Measurements from ENCODE around the gene CTCFL. TPM values are rescaled to one million over a fixed set of nuclear protein-coding genes. Genes with fewer than 3 reads are reported as not detected.

Gene CTCFL
- total RNA-seq, 1 donor from 2014 or later, result 0.27 TPM

DNA sequence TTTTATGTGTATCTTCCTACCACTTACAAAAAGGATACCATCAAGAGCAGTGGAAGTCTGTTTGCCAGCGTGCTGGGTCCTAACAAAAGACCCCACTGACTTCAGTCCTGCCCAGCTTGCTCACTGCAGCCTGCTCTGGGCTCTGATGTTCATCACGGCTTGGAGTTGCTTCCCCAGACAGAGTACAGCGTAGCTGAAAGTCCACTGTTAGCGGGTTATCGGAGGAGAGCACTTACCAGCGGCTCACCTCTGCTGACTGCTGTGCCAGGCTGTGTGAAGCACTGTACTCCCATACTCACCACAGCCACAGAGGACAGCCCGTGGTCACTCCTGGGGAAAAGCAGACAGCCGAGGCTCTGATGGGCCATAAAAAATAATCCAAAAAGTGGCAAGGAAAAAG, 40.2 kb downstream of the CTCFL start:
- no peaks in the 10 kb centered on the region for H3K27me3 Mint-ChIP-seq (ENCODE audit: low read depth)
- DNase-seq (ENCODE audit: low spot score in 2 of 2, unreplicated experiment in 2 of 2), result no peak
- peaks cover 13% of the 10 kb centered on the region for H3K9me3 Mint-ChIP-seq

DNA sequence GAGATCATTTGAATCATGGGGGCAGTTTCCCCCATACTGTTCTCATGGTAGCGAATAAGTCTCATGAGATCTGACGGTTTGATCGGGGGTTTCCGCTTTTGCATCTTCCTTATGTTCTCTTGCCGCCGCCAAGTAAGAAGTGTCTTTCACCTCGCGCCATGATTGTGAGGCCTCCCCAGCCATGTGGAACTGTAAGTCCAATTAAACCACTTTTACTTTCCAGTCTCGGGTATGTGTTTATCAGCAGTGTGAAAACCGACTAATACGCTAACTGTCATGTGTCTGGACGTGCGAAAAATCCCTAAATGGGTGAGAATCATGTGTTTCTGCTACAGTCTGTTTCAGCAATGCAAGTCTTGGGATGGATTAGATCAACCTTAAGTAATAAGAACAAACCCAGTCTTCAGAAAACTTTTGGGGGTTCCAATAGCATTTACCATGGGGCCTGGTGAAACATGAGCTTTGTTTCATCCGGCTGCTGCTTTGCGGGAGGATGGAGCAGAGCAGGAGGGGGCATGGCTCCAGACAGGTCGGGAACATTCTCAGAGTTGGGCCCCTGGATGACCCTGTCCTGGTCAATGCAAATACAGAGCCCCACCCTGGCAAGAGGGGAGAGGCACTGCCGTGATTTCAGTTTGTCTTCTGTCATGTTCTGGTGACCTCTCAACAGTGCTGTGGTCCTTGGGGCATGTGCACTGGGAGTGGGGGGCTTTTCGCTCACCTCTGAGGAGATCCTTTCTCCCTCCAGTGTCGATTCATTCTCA, 41.5 kb downstream of the CTCFL start:
- TF ChIP-seq, protein P1, sequence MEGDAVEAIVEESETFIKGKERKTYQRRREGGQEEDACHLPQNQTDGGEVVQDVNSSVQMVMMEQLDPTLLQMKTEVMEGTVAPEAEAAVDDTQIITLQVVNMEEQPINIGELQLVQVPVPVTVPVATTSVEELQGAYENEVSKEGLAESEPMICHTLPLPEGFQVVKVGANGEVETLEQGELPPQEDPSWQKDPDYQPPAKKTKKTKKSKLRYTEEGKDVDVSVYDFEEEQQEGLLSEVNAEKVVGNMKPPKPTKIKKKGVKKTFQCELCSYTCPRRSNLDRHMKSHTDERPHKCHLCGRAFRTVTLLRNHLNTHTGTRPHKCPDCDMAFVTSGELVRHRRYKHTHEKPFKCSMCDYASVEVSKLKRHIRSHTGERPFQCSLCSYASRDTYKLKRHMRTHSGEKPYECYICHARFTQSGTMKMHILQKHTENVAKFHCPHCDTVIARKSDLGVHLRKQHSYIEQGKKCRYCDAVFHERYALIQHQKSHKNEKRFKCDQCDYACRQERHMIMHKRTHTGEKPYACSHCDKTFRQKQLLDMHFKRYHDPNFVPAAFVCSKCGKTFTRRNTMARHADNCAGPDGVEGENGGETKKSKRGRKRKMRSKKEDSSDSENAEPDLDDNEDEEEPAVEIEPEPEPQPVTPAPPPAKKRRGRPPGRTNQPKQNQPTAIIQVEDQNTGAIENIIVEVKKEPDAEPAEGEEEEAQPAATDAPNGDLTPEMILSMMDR (IDR thresholded peaks at IDR 0.05; ENCODE audit: unreplicated experiment), result no peak
- DNase-seq (ENCODE audit: low spot score in 2 of 2, unreplicated experiment in 2 of 2), result no peak
- Mint-ChIP-seq H3K27ac (no peak overlapping the region), H3K9me3 (peaks cover 13% of the 10 kb centered on the region), H3K27me3 (ENCODE audit: low read depth) (no peaks in the 10 kb centered on the region), H3K4me3 (no peak overlapping the region), H3K36me3 (peaks cover 1% of the 10 kb centered on the region), H3K4me1 (peaks cover 1% of the 10 kb centered on the region)

More for the DNA sequence above, 40.2 kb downstream of the CTCFL start:
- TF ChIP-seq, protein P1 (IDR thresholded peaks at IDR 0.05; ENCODE audit: unreplicated experiment), result no peak
- Mint-ChIP-seq H3K27ac (no peak overlapping the region), H3K4me3 (no peak overlapping the region), H3K4me1 (no peaks in the 10 kb centered on the region), H3K36me3 (peaks cover 1% of the 10 kb centered on the region)

DNA sequence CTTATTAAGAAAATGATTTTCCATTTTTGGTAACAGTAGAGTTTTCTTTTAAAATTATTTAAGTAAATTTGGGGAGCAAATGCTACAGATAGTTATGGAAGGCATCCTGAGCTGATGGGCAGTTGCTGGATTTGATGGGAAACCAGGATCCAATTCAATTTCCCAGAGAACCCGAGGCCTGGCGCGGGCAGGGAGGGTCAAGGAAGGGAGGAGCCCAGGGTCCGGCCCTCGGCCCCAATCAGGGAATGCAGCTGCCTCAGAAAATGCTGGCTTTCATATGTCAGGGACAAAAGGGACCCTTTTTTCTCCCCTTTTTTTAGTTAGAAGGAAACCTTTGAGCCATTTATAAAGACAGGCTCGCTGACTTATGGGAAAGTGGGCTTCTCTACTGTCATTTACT, 42.1 kb downstream of the CTCFL start:
- Mint-ChIP-seq H3K27ac (no peak overlapping the region), H3K36me3 (peaks cover 1% of the 10 kb centered on the region), H3K27me3 (ENCODE audit: low read depth) (no peaks in the 10 kb centered on the region), H3K9me3 (peaks cover 13% of the 10 kb centered on the region), H3K4me3 (no peak overlapping the region), H3K4me1 (peaks cover 8% of the 10 kb centered on the region)
- DNase-seq (ENCODE audit: low spot score in 2 of 2, unreplicated experiment in 2 of 2), result no peak
- TF ChIP-seq, protein P1 (IDR thresholded peaks at IDR 0.05; ENCODE audit: unreplicated experiment), result no peak

DNA sequence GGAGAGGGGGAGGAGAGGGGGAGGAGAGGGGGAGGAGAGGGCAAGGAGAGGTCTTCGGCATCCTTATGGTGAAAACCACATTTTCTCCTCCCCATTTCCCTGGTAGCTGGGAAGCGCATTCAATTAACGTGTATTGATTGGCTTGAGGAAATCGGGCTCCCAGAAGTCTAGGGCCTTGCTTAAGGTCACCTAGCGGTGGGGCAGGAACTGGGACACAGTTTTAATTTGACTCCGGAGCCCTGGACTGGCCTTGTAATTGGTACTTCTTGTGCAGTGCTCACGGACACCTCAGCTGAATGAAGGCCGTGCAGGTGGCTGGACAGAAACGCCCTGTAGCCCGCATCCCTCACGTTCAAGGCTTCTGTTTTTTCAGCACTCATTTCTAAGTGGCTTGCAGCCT, 42.8 kb downstream of the CTCFL start:
- Mint-ChIP-seq H3K27ac (no peak overlapping the region), H3K27me3 (ENCODE audit: low read depth) (no peaks in the 10 kb centered on the region), H3K9me3 (peaks cover 13% of the 10 kb centered on the region), H3K4me3 (no peak overlapping the region), H3K4me1 (peaks cover 10% of the 10 kb centered on the region), H3K36me3 (peaks cover 1% of the 10 kb centered on the region)
- no peak for DNase-seq (ENCODE audit: low spot score in 2 of 2, unreplicated experiment in 2 of 2)
- TF ChIP-seq, protein P1 (IDR thresholded peaks at IDR 0.05; ENCODE audit: unreplicated experiment), result no peak

DNA sequence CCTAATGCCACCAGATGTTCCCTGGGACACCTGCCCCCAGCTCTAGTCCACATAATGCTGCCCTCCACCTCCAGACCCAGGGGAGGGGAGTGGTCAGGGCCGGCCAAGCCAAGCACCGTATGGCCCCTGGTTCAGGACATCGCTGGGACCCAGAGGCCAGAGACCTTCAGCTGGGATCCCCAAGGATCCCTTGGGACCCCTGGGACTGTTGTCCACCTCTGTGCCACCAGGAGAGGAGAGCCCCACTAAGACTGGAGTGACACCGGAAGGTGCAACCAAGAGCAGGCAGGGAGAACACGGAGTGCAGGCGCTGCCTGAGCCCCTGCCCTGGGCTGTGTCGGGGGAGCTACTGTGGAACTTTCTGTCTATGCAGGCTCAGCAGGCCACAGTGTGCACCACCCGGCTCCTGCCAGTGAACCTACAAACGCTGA, 43.6 kb downstream of the CTCFL start:
- Mint-ChIP-seq H3K4me3 (no peak overlapping the region), H3K27me3 (ENCODE audit: low read depth) (no peaks in the 10 kb centered on the region), H3K4me1 (peaks cover 10% of the 10 kb centered on the region), H3K36me3 (peaks cover 1% of the 10 kb centered on the region), H3K9me3 (peaks cover 11% of the 10 kb centered on the region), H3K27ac (no peak overlapping the region)
- TF ChIP-seq, protein P1 (IDR thresholded peaks at IDR 0.05; ENCODE audit: unreplicated experiment), result no peak
- DNase-seq (ENCODE audit: low spot score in 2 of 2, unreplicated experiment in 2 of 2), result no peak

Data from mesothelial cell of epicardium (in vitro differentiated cells).